Panc1 (cell line): ENCODE data around the gene SELENOW. TPM values are rescaled to one million over a fixed set of nuclear protein-coding genes. Genes with fewer than 3 reads are reported as not detected.
"Not testable (repeated sequence)": the region's sequence is repeated elsewhere in the genome, so short reads cannot be mapped to it uniquely, and the experiment has no call there.

Experiments used
- ATAC-seq: fragments of 200-7000 bp; cut with Tn5 transposase; 2 replicates; pipeline ENCODE4 v1.9.1; 2020; ENCODE audit warnings: mild to moderate bottlenecking, moderate library complexity
- BruUV-seq: library from RNA; stranded (reverse); fragments of 400-500 nt; replicated peaks from 2 replicates; lab custom pipeline; 2021; lab: Mats Ljungman, UMichigan
- CTCF ChIA-PET: fragments of 300-600 bp; sonication (Branson Sonifier 250); formaldehyde crosslinking; loops from one replicate; lab custom pipeline; 2022; ENCODE audit warnings: antibody characterized with exemption; lab: Charles Lee
- POLR2A ChIA-PET: fragments of 300-600 bp; sonication (Branson Sonifier 250); formaldehyde crosslinking; loops from one replicate; lab custom pipeline; 2022; ENCODE audit warnings: antibody characterized with exemption; lab: Charles Lee
- DNase-seq: peaks from one replicate; pipeline ENCODE4 v3.0.0-alpha.2; 2010; ENCODE audit warnings: low read depth, low spot score
- H3K27ac ChIP-seq: 2 replicates; pipeline ENCODE4 v1.5.1; 2011; ENCODE audit warnings: mild to moderate bottlenecking, low read length, inconsistent platforms
- H3K27me3 ChIP-seq: fragments of 200-500 bp; sonication (Bioruptor generic); 2 replicates; pipeline ENCODE4 v1.6.0; 2014; ENCODE audit warnings: low read length, inconsistent platforms; ENCODE audit not compliant: control insufficient read depth, insufficient read depth
- H3K36me3 ChIP-seq: fragments of 200-500 bp; sonication (Bioruptor generic); 2 replicates; pipeline ENCODE4 v1.5.1; 2014; ENCODE audit warnings: inconsistent platforms, mild to moderate bottlenecking, low read length, moderate library complexity; ENCODE audit not compliant: control insufficient read depth, insufficient read depth
- H3K4me1 ChIP-seq: 2 replicates; pipeline ENCODE4 v1.5.1; 2011; ENCODE audit warnings: inconsistent platforms, mild to moderate bottlenecking, low read length, moderate library complexity; ENCODE audit not compliant: control insufficient read depth, insufficient read depth
- H3K4me3 ChIP-seq, 2 experiments: 2 replicates each; pipeline ENCODE4 v1.5.1; 2011 to 2012; ENCODE audit warnings: low read depth in 2 of 2, low read length in 2 of 2, mild to moderate bottlenecking in 2 of 2, inconsistent platforms in 1 of 2, moderate library complexity in 1 of 2
- H3K9me3 ChIP-seq: fragments of 200-500 bp; sonication (Bioruptor generic); 2 replicates; pipeline ENCODE4 v1.5.1; 2014; ENCODE audit warnings: low read depth, mild to moderate bottlenecking, inconsistent platforms, low read length, moderate library complexity; ENCODE audit not compliant: control insufficient read depth, insufficient read depth
- POLR2AphosphoS5 ChIP-seq: IDR thresholded peaks from 2 replicates; pipeline ENCODE4 v1.6.1; 2012; ENCODE audit warnings: mild to moderate bottlenecking, low read depth, low read length, moderate library complexity
- SIN3A ChIP-seq: IDR thresholded peaks from 2 replicates; pipeline ENCODE4 v1.6.1; 2012; ENCODE audit warnings: low read depth, mild to moderate bottlenecking, low read length, moderate library complexity, borderline replicate concordance; ENCODE audit not compliant: insufficient read depth
- TCF7L2 ChIP-seq: IDR thresholded peaks from 2 replicates; pipeline ENCODE4 v1.6.1; 2011; ENCODE audit warnings: mild to moderate bottlenecking, low read depth, low read length, inconsistent platforms
- in situ Hi-C: cut with HindIII; loops from 2 replicates; pipeline ENCODE4 v1.10.0; 2016; ENCODE audit warnings: low sequenced_read_pairs, low pct_unique_long_range_greater_than_20kb
- intact Hi-C: fragments of 100-400 bp; cut with micrococcal nuclease; formaldehyde crosslinking; loops from one replicate; pipeline ENCODE4 v1.10.0; 2022; ENCODE audit not compliant: unreplicated experiment
- total RNA-seq: library from RNA; stranded (reverse); gene quantifications from one replicate; pipeline ENCODE4 v1.2.1, GENCODE V29; 2021; ENCODE audit not compliant: unreplicated experiment
- TF ChIP-seq, protein P1 (sequence below): fragments of 450-650 bp; IDR thresholded peaks from 2 replicates; pipeline ENCODE4 v1.5.1; 2017; ENCODE audit warnings: mild to moderate bottlenecking
- TF ChIP-seq, protein P2 (sequence below), 2 experiments: IDR thresholded peaks; 2 replicates each; pipeline ENCODE4 v1.6.1; 2011 to 2012; ENCODE audit warnings: low read depth in 2 of 2, control low read depth in 1 of 2, low read length in 1 of 2, mild to moderate bottlenecking in 1 of 2, moderate library complexity in 1 of 2; ENCODE audit not compliant: insufficient read depth in 1 of 2

SELENOW gene
- total RNA-seq, 1 experiment from 2014 or later = 62.0 TPM

DNA sequence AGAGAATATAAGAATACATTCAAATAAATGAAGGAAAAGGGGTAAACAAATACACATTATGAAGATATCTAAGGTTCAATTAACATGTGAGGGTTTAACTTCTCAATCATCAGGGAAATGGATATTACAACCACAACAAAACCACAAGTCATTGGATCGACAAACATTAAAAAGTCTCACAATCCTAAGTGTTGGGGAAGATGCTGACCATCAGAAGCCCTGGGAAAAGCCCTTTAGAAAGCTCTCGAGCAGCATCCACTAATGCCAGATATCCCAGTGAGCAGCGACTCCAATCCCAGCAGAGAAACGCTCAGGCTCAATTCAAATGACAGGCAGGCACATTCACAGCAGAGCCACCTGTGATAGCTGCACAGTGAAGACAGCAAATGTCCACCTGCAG lies 22.8 kb downstream of the SELENOW start:
- Histone ChIP-seq H3K27ac (no peak overlapping the region), H3K4me1 (no peaks in the 10 kb centered on the region), H3K27me3 (no peaks in the 10 kb centered on the region), H3K36me3 (no peaks in the 10 kb centered on the region), H3K4me3 (no peak overlapping the region), H3K9me3 (no peaks in the 10 kb centered on the region)
- ChIA-PET POLR2A (no interaction called here), CTCF (no interaction called here)
- no peak for ATAC-seq
- no TSS peak for BruUV-seq
- no peak for DNase-seq
- TF ChIP-seq SIN3A (no peak), TCF7L2 (no peak), POLR2AphosphoS5 (no peak)
- TF ChIP-seq, protein P1, sequence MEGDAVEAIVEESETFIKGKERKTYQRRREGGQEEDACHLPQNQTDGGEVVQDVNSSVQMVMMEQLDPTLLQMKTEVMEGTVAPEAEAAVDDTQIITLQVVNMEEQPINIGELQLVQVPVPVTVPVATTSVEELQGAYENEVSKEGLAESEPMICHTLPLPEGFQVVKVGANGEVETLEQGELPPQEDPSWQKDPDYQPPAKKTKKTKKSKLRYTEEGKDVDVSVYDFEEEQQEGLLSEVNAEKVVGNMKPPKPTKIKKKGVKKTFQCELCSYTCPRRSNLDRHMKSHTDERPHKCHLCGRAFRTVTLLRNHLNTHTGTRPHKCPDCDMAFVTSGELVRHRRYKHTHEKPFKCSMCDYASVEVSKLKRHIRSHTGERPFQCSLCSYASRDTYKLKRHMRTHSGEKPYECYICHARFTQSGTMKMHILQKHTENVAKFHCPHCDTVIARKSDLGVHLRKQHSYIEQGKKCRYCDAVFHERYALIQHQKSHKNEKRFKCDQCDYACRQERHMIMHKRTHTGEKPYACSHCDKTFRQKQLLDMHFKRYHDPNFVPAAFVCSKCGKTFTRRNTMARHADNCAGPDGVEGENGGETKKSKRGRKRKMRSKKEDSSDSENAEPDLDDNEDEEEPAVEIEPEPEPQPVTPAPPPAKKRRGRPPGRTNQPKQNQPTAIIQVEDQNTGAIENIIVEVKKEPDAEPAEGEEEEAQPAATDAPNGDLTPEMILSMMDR = no peak
- TF ChIP-seq, protein P2, sequence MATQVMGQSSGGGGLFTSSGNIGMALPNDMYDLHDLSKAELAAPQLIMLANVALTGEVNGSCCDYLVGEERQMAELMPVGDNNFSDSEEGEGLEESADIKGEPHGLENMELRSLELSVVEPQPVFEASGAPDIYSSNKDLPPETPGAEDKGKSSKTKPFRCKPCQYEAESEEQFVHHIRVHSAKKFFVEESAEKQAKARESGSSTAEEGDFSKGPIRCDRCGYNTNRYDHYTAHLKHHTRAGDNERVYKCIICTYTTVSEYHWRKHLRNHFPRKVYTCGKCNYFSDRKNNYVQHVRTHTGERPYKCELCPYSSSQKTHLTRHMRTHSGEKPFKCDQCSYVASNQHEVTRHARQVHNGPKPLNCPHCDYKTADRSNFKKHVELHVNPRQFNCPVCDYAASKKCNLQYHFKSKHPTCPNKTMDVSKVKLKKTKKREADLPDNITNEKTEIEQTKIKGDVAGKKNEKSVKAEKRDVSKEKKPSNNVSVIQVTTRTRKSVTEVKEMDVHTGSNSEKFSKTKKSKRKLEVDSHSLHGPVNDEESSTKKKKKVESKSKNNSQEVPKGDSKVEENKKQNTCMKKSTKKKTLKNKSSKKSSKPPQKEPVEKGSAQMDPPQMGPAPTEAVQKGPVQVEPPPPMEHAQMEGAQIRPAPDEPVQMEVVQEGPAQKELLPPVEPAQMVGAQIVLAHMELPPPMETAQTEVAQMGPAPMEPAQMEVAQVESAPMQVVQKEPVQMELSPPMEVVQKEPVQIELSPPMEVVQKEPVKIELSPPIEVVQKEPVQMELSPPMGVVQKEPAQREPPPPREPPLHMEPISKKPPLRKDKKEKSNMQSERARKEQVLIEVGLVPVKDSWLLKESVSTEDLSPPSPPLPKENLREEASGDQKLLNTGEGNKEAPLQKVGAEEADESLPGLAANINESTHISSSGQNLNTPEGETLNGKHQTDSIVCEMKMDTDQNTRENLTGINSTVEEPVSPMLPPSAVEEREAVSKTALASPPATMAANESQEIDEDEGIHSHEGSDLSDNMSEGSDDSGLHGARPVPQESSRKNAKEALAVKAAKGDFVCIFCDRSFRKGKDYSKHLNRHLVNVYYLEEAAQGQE (IDR thresholded peaks at IDR 0.05; ENCODE audit: insufficient read depth in 1 of 2, low read depth in 2 of 2, low read length in 1 of 2) = no peak
- in situ Hi-C loops = no loop called here
- intact Hi-C loops = no loop called here

DNA sequence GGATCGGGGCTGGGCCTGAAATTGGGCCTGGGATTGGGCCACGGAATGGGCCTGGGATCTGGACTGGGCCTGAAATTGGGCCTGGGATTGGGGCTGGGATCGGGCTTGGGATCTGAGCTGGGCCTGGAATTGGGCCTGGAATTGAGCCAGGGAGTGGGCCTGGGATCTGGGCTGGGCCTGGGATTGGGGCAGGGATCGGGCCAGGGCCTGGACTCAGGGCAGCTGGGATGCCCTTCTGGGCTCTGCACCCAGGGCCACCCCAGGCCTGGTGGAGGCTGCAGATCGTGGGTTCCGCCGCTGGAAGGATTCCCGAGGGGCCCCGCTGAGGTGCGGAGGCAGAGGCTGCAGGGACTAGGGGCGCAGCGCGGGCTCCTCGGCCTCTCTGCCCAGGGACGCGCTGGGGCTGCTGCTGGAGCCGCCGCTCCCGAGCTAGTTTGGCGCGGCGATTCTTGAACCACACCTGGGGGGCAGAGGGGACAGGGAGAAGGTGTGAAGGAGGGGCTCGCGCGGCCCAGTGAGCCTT lies 24.1 kb downstream of the SELENOW start:
- Histone ChIP-seq H3K27ac (no peak overlapping the region), H3K4me3 (no peak overlapping the region), H3K27me3 (no peaks in the 10 kb centered on the region), H3K4me1 (no peaks in the 10 kb centered on the region), H3K36me3 (no peaks in the 10 kb centered on the region), H3K9me3 (no peaks in the 10 kb centered on the region)
- ChIA-PET POLR2A (no interaction called here), CTCF (no interaction called here)
- TF ChIP-seq, protein P2 (IDR thresholded peaks at IDR 0.05; ENCODE audit: insufficient read depth in 1 of 2, low read depth in 2 of 2, low read length in 1 of 2) = no peak
- no peak for TF ChIP-seq TCF7L2
- no peak for TF ChIP-seq SIN3A
- no peak for TF ChIP-seq POLR2AphosphoS5
- TF ChIP-seq, protein P1 = no peak
- no peak for ATAC-seq
- no peak for DNase-seq
- intact Hi-C loops = no loop called here
- no TSS peak for BruUV-seq
- in situ Hi-C loops = no loop called here

DNA sequence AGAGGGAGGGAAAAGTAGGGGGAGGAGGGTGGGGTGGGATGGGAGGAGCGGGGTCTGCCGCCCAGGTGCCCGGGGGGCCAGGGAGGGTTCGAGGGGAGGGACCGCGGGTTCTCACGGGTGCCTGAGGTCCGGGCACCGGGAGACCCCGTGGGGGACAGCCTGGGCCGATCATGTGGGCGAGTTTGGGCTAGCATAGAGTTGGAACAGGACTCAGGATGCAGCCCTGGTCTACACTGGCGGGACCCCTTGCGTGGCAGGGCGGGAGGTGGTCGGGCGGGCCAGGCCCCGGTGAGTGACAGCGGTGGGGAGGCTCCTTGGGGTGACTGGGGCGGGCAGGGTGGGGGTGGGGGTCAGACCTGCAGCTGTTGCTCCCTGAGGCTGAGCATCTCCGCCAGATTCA lies 24.6 kb downstream of the SELENOW start:
- ATAC-seq, H3K4me3 ChIP-seq, H3K27ac ChIP-seq, H3K4me1 ChIP-seq, DNase-seq, intact Hi-C loops, BruUV-seq, POLR2A ChIA-PET, H3K36me3 ChIP-seq, H3K27me3 ChIP-seq, H3K9me3 ChIP-seq, in situ Hi-C loops, CTCF ChIA-PET: not testable (repeated sequence)
